SIG-M5 (cell line): Measurements from ENCODE around the gene RNF157.

Source experiments
- DNase-seq: peaks from one replicate; lab custom pipeline; 2025; lab: John Stamatoyannopoulos, UW

The RNF157 gene

GRCh38 chr17:76240461-76241203 lies at the start of gene RNF157:
RNF157 (minus strand) TSS chr17:76240493; CDS start chr17:76240240, 253 bp downstream.
- no peak for DNase-seq

- no peak for DNase-seq
These were observed 41.5 kb upstream of the RNF157 start for GRCh38 chr17:76281573-76282371.

- DNase-seq, result no peak
These were observed 40.4 kb upstream of the RNF157 start for GRCh38 chr17:76280650-76281049.

- no peak for DNase-seq
These were observed 39.5 kb upstream of the RNF157 start for GRCh38 chr17:76279742-76280287.

- DNase-seq, result no peak
These were observed 38.9 kb upstream of the RNF157 start for GRCh38 chr17:76278952-76279741.

- no peak for DNase-seq
These were observed 38.1 kb upstream of the RNF157 start for GRCh38 chr17:76278268-76278908.

- DNase-seq, result no peak
These were observed 37.3 kb upstream of the RNF157 start for GRCh38 chr17:76277300-76278267.

- DNase-seq, result no peak
These were observed 36.4 kb upstream of the RNF157 start for GRCh38 chr17:76276461-76277299.

- DNase-seq, result no peak
These were observed 35.8 kb upstream of the RNF157 start for GRCh38 chr17:76276069-76276431.

- DNase-seq, result no peak
These were observed 35.2 kb upstream of the RNF157 start for GRCh38 chr17:76275382-76276068.

- no peak for DNase-seq
These were observed 34.0 kb upstream of the RNF157 start for GRCh38 chr17:76274112-76274956.

GRCh38 chr17:76273445-76274111 lies 33.3 kb upstream of the RNF157 start:
- DNase-seq, result no peak

- DNase-seq, result no peak
These were observed 32.5 kb upstream of the RNF157 start for GRCh38 chr17:76272541-76273444.

- DNase-seq, result no peak
These were observed 31.6 kb upstream of the RNF157 start for GRCh38 chr17:76271669-76272540.
